HG02840 (cell line): ENCODE measurements around the gene TXNDC8.
A peak's percentile ranks its signal among the peaks of the same experiment; 100 is the strongest.

ENCODE experiments used
- ATAC-seq: cut with Tn5 transposase; IDR thresholded peaks from one replicate; pipeline ENCODE4 v1.9.1; 2021; ENCODE audit warnings: mild to moderate bottlenecking, moderate library complexity, moderate number of reproducible peaks; ENCODE audit not compliant: unreplicated experiment, low FRiP score

TXNDC8 gene

GRCh38 chr9:110283751-110284150 is 53.9 kb downstream of the TXNDC8 start:
- no peak for ATAC-seq

DNA sequence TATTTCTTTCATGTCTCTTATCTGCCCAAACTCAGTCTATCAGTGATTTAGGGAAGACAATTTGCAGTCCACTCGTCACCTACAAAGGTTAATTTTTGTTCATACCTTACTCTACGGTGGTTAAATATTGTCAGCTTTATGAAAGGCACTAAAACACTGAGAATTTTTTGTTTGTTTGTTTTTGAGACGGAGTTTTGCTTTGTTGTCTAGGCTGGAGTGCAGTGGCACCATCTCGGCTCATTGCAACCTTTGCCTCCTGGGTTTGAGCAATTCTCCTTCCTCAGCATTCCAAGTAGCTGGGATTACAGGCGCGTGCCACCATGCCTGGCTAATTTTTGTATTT is 55.0 kb downstream of the TXNDC8 start:
- ATAC-seq: no peak

DNA sequence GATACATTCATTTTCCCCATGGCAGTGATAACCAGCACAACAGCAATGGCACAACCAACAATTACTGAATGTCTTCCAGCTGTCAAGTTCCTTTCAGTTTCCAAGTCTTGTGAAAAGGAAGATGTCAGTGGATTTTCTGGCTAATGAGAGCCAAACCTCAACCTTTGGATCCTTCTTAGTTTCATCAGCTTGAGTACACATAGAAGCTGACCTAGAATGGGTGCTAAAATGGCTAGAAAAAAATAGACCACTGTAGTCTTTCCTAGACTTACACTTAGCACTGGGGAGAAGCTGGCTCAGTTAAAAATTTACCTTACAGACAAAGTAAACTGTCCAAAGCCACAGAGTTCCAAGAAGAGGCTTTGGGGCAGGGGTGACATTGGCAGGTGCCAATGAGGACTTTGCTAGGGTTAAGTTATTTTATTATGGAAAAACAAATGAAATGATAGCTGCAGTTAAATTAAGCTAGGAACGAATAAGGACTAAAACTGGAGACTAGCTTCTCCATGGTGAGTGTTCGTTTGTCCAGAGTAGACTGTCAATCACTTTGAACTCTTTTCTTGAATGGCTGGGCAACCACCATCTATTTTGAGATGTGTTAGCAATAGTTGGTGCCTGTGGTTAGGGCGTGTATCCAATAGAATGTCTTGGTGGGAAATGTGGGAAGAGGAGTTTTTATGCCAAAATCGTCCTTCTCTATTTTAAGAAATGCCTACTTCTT is 55.5 kb downstream of the TXNDC8 start:
- no peak for ATAC-seq

DNA sequence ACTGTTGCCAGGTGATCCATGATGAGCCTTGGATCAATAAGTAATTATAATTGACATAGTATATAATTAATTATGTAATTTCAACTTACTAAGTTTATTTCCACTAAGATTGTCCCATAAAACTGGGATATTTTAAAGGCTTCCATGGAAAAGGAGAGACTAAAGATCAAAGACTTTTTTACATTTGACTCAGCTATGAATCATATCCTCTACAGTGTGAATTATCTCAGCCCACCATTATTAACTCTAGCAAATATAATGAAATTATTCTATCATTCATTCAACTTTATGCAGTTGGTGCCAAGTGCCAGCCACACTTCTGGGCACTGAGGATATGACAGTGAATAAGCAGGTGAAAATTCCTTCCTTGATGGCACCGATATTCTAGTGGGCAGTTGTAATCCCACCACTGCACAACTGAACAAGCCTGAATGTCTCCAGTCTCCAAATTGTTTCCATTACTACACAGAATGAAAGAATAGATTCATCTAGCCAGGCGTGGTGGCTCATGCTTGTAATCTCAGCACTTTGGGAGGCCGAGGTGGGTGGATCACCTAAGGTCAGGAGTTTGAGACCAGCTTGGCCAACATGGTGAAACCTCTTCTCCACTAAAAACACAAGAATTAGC is 59.5 kb downstream of the TXNDC8 start:
- ATAC-seq: no peak

DNA sequence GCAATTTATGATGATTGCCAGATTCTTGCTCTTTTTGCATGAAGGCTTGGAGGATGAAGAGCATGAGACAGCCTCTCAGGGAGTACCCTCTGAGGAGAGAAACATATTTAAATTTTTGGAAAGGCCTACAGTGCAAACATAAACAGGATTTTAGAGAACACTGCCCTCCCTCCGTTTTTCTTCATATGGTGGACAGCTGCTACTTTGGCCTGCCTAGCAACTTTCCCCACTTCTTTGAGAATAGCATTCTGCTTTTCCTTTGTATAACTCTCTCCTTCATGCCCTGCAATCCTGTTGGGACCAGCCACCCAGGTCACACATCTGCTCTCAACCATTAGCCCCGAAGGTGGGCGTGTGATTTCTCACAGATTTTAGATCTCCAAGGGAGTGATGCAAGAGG is 60.9 kb downstream of the TXNDC8 start:
- no peak for ATAC-seq

- no peak for ATAC-seq
Measured at GRCh38 chr9:110270211-110270995, 67.3 kb downstream of the TXNDC8 start.

DNA sequence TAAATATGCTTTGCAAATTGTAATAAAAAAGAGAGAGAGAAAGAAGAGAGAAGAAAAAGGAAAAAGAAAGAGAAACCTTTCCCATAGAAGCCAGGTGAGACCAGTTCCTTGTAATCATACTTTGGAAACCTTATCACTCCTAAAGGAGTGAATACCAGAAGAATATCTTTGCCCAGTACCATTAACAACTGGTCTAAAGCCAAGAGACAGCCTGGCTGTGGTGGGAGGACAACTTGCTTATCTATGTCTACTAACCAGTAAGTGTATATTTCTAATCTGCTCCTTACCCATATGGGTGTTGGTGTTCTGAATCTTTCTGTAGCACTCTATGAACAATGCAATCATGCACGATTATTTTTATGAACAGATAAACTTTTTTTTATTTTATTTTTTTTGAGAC is 70.9 kb downstream of the TXNDC8 start:
- ATAC-seq: no peak

DNA sequence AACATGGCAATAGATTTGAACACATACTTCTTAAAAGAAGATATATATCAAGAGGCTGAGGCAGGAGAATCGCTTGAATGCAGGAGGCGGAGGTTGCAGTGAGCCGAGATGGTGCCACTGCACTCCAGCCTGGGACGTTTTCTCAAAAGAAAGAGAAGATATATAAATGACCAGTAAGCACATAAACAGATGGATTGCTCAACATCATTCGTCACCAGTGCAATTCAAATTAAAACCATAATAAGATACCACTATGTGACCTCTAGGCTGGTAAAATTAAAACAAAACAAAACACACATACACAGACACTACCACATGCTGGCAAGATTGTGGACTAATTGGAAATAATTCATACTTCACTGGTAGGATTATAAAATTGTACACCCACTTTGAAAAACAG is 76.0 kb downstream of the TXNDC8 start:
- ATAC-seq: no peak

DNA sequence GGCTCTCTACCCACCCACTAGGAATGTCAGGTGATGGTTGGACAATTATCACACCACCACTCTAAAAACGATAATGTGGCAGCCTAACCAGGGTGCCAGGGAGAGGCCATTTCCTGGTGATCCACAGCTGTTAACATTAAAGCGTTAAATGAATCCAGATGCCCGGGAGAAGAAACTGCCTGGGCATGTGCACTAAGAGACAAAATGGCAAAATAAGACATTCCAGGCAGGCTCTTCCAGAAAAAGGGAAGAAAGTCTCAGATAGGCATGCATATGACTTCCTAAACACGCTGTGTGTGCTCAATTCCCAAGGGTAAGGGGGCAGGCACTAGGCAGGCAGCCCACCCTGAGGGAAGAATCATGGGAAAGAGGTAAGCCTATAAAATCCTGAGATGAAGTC is 76.8 kb downstream of the TXNDC8 start:
- ATAC-seq: no peak

DNA sequence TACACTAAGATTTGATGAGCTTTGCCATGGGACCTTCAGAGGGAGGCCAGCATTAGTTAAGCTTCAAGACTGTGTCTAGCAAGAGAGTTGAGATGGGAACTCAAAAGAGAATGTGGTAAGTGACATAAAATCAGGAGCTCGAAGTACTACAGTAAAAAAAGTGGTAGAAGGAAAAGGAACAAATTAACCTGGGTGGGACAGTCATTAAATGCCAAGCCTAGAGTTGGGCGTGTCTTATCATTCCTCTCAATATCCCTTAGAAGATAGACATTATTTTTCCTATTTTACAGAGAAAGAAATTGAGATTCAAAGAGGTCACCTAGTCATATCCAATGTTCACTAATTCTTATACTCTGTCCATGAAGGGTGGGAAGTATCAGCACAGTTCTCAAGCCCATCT is 78.1 kb downstream of the TXNDC8 start:
- no peak for ATAC-seq

DNA sequence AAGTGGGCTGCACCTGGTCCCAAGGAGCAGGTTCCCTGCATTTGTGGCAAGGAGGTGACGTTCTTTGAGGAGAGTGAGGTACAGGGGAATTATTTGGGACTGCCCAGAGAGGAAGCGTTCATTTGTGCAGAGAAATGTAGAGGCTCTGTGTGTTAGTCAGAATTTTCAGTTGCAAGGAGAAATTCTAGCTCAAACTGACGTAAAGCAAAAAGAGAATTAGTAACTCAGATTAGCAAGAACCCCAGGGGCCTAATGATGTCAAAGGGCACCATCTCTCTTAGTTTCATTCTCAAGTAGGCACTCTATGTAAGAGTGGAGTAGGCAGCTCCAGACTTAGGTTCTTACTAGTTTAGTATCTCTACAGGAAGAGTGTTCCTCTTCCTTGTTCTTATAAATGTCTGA is 79.0 kb downstream of the TXNDC8 start:
- ATAC-seq: no peak

GRCh38 chr9:110257956-110258355 is 79.7 kb downstream of the TXNDC8 start:
- no peak for ATAC-seq

GRCh38 chr9:110257097-110257841 is 80.4 kb downstream of the TXNDC8 start:
- no peak for ATAC-seq

GRCh38 chr9:110256380-110257096 is 81.1 kb downstream of the TXNDC8 start, which contains the start of gene TXN:
Gene TXN, minus strand, starts transcription at chr9:110256507. Its CDS starts 72 bp downstream, at chr9:110256435.
- ATAC-seq: peak; percentile 61

DNA sequence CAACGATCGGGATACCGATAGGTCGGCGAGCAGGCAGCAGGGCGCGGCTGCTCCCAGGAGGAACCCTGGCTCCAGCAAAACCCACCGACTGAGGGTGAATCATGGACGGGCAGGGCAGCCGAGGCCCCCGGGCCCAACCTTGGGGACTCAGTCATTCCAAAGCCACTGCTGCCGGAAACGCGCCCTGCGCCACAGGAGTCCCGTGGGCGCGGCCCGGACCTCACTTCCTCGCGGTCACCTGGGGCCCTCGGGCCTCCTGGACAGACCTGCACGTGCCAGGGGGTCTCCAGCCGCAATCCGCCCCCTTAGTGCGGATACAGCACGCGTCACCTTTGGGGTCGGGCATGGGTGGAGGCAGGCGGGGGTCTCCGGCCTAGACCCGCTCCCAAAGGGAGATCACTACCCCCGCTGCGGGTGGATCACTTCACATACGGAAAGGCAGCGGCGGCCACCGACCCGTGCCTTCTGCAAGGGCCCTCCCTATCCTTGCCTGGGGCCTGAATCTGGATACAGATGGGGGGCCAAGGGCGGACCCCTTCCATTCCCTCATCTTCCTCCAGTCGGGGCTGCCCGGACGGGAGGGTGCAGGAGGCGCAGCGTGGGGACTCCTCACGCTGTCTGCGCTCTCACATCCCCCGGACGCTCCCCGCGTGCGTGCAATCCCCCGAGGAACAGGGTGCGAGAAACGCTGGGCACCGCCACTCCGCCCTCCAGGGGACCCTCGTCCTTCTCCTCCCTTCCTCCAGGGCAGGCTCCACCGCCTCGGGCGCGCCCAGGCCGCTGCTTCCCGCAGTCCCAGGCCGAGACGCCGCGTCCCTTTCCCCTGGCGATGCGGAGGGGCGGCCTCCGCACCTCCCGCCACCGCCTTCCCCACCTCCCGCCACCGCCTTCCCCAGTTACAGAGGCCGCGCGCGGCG is 81.9 kb downstream of the TXNDC8 start:
- peak; percentile 23 for ATAC-seq

DNA sequence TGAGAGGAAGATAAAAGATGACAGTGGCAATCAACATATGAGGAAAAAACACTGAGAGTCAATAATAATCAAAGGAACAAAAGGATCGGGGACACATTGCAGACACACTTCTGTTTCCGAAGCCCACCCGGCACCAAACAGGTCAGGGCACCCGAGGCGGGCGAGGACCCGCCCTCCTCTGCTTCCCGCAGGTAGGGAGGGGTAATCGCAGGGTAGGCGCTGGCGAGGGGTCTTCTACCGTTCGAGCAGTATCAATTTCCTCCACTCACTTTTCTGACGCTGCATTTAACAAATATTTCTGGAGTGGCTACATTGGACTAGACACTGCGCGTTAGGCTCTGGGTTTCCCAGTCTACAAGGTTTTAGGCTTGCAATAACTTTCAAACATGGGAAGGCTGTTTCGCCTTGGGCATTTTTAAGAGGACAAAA is 82.6 kb downstream of the TXNDC8 start:
- ATAC-seq: no peak

GRCh38 chr9:110254500-110254899 is 83.2 kb downstream of the TXNDC8 start:
- no peak for ATAC-seq
